Uterus (tissue), 2 donors: ENCODE results near the gene ROS1.

Experiments
- POLR2A ChIP-seq, 2 donors: fragments of 450-650 bp; IDR thresholded peaks; one replicate each; pipeline ENCODE4 v1.6.1; 2016; ENCODE audit warnings: antibody characterized with exemption in 2 of 2, mild to moderate bottlenecking in 1 of 2, moderate library complexity in 1 of 2
- TF ChIP-seq, protein P1 (sequence below), 4 experiments: fragments of 200-600 bp in 2 of 4; fragments of 450-650 bp in 2 of 4; sonication (generic) in 2 of 4; IDR thresholded peaks; one replicate each; pipeline ENCODE4 v1.5.1; 2016 to 2019; ENCODE audit warnings: antibody characterized with exemption in 4 of 4, mild to moderate bottlenecking in 2 of 4, moderate library complexity in 1 of 4

DNA sequence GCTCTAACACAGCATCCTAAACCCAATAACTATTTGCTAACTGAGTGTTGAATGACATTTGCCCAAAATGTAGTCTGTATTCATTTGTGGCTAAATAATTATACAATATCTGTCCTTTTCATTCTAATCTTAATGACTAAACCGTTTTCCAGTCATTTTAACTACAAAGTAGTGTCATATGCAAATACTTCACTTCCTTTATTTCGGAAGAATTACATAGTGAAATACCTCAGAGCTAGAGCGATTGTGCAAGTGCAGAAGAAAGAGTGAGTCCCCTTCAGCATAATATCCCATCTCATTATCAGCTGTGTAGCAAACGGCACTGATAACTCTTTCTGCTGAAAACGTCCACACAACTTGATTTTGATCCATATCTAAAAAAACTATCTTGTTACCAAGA is 66.2 kb downstream of the ROS1 start:
- TF ChIP-seq, protein P1, sequence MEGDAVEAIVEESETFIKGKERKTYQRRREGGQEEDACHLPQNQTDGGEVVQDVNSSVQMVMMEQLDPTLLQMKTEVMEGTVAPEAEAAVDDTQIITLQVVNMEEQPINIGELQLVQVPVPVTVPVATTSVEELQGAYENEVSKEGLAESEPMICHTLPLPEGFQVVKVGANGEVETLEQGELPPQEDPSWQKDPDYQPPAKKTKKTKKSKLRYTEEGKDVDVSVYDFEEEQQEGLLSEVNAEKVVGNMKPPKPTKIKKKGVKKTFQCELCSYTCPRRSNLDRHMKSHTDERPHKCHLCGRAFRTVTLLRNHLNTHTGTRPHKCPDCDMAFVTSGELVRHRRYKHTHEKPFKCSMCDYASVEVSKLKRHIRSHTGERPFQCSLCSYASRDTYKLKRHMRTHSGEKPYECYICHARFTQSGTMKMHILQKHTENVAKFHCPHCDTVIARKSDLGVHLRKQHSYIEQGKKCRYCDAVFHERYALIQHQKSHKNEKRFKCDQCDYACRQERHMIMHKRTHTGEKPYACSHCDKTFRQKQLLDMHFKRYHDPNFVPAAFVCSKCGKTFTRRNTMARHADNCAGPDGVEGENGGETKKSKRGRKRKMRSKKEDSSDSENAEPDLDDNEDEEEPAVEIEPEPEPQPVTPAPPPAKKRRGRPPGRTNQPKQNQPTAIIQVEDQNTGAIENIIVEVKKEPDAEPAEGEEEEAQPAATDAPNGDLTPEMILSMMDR (IDR thresholded peaks at IDR 0.05), result no peak
- no peak for TF ChIP-seq POLR2A (IDR thresholded peaks at IDR 0.05)
